ENCODE data around the gene DEGS2.
A peak's percentile ranks its signal among the peaks of the same experiment; 100 is the strongest.

The DEGS2 gene

DNA sequence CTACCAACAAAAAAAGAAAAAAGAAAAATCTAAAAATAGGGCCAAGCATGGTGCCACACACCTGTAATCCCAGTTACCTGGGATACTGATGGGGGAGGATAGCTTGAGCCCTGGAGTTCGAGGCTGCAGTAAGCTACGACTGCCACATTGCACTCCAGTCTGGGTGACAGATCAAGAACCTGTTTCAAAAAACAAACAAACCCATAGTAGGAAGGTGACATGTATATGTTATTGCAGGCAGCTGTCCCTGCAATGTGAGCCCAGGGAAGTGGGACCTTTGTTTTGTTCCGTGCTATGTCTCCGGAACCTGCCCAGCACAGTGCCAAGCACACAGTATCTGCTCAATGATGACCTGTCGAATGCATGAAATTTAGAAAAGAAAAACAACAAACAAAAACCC lies 42.3 kb upstream of the DEGS2 start:
- TF ChIP-seq POLR2A (IDR thresholded peaks at IDR 0.05; ENCODE audit: extremely low read depth, insufficient read length) (no peak), MYC (IDR thresholded peaks at IDR 0.05; ENCODE audit: low read depth, low read length) (no peak), CTCF (IDR thresholded peaks at IDR 0.05; ENCODE audit: low read depth, low read length) (no peak)
- TF ChIP-seq, protein P1, sequence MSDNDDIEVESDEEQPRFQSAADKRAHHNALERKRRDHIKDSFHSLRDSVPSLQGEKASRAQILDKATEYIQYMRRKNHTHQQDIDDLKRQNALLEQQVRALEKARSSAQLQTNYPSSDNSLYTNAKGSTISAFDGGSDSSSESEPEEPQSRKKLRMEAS (IDR thresholded peaks at IDR 0.05; ENCODE audit: low read depth, low read length) = no peak
- H3K4me3 ChIP-seq (ENCODE audit: low read depth, low read length) = no peak overlapping the region
- DNase-seq (ENCODE audit: low read depth) = no peak

DNA sequence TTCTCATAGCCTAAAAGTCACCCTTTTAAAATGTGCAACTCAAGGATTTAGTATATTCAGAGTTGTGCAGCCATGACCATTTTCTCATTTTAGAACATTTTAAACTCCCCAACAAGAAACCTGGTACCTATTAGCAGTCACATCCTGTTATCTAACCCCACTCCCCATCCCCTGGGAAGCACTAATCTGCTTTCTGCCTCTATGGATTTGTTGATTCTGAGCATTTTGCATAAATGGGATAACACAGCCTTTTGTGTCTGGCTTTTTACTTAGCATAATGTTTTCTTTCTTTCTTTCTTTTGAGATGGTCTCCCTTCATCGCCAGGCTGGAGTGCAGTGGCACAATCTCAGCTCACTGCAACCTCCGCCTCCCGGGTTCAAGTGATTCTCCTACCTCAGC lies 40.9 kb upstream of the DEGS2 start:
- TF ChIP-seq, protein P1 (IDR thresholded peaks at IDR 0.05; ENCODE audit: low read depth, low read length) = no peak
- TF ChIP-seq CTCF (IDR thresholded peaks at IDR 0.05; ENCODE audit: low read depth, low read length) (no peak), MYC (IDR thresholded peaks at IDR 0.05; ENCODE audit: low read depth, low read length) (no peak), POLR2A (IDR thresholded peaks at IDR 0.05; ENCODE audit: extremely low read depth, insufficient read length) (no peak)
- DNase-seq (ENCODE audit: low read depth) = no peak
- H3K4me3 ChIP-seq (ENCODE audit: low read depth, low read length) = no peak overlapping the region

GRCh38 chr14:100199240-100199860 lies 39.9 kb upstream of the DEGS2 start:
- DNase-seq (ENCODE audit: low read depth) = no peak
- TF ChIP-seq POLR2A (IDR thresholded peaks at IDR 0.05; ENCODE audit: extremely low read depth, insufficient read length) (no peak), MYC (IDR thresholded peaks at IDR 0.05; ENCODE audit: low read depth, low read length) (no peak), CTCF (IDR thresholded peaks at IDR 0.05; ENCODE audit: low read depth, low read length) (no peak)
- TF ChIP-seq, protein P1 (IDR thresholded peaks at IDR 0.05; ENCODE audit: low read depth, low read length) = no peak
- no peak overlapping the region for H3K4me3 ChIP-seq (ENCODE audit: low read depth, low read length)

DNA sequence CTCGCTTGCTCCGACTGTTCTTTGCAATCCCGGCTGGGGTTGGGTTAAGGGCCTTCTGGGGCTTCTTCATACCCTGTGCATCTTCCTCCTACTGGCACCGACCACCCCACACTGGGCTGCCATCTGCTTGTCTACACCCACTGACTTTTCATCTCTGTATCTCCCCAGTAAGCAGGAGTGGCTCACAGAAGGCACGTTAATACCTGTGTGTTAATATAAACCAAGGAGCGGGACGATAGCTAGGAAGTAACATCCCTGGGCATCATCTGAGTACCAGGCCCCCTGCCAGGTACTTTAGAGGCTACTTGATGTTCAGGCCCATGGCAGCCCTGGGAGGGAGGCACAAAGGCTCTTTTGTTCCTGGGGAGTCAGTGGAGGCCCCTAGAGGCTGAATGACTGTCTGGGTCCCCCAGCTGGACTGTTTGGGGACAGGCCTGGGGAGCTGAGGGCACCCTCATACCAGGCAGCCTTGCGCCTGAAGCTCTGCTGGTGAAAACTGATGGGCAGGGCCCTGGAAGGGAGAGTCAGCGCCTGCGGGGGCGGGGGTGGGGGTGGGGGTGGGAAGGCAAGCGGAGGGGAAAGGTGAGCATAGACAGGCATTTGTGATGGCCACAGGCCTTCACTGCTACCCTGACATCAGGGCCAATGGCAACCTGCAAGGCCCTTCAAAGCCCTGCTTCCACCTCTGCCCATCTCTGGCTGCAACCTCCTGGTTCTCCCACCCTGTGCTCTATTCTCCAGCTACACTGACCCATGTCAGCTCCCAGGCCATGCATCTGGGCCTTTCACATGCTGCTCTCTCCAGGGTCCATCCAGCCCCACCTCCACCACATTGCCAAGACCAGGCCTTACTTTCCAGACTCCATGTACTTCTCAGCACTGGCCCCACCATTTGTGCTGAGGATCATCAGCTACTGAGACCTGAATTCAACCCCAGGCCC lies 34.2 kb upstream of the DEGS2 start:
- TF ChIP-seq MYC (IDR thresholded peaks at IDR 0.05; ENCODE audit: low read depth, low read length) = no peak
- TF ChIP-seq, protein P1 (IDR thresholded peaks at IDR 0.05; ENCODE audit: low read depth, low read length) = no peak
- no peak for TF ChIP-seq CTCF (IDR thresholded peaks at IDR 0.05; ENCODE audit: low read depth, low read length)
- TF ChIP-seq POLR2A (IDR thresholded peaks at IDR 0.05; ENCODE audit: extremely low read depth, insufficient read length) = no peak
- DNase-seq (ENCODE audit: low read depth) = peak; percentile 34
- H3K4me3 ChIP-seq (ENCODE audit: low read depth, low read length) = peak overlapping the region; percentile 50

DNA sequence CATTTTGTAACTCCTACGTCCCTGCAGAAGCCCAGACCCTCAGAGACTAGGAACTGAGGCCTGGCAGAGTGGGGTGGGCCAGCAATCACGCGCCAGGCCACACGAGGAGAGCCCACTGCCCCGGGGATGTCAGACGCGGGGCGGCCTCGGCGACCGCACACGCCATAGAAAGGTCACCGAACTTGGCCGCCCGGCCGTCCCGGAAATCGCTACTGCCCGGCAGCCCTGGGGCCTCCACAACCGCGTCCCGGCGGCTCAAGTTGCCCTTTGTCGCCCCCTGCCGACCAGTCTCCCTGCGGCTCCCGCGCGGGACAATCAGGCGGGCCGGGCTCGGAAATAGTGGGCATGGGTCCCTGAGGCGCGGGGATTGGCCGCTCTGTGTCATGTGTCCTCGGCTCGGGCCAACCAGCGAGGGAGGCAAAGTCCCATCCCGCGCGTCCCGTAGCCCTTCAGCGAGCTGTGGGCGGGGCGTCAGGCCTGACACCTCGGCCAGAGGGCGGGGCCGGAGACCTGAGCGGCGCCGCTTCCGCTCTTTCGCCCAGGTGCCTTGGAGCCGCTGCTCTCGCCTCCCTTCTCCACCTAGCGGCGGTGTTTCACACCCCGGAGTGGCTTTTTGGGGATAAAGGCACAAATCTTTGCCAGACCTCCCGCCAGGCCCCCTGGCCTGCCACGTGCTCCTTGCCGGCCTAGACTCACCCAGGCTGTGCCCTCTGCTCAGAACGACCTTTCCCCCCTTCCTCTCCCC lies 33.4 kb upstream of the DEGS2 start:
- DNase-seq (ENCODE audit: low read depth) = peak; percentile 99
- TF ChIP-seq, protein P1 (IDR thresholded peaks at IDR 0.05; ENCODE audit: low read depth, low read length) = peak; percentile 92
- TF ChIP-seq POLR2A (IDR thresholded peaks at IDR 0.05; ENCODE audit: extremely low read depth, insufficient read length) (peak; percentile 62), MYC (IDR thresholded peaks at IDR 0.05; ENCODE audit: low read depth, low read length) (peak; percentile 95), CTCF (IDR thresholded peaks at IDR 0.05; ENCODE audit: low read depth, low read length) (peak; percentile 52)
- H3K4me3 ChIP-seq (ENCODE audit: low read depth, low read length) = peak overlapping the region; percentile 50
